Fibroblast of mammary gland (primary cell): ENCODE results near the gene NECAB2.

Experiments
- DNase-seq: peaks from one replicate; pipeline ENCODE4 v3.0.0-alpha.2; 2010; ENCODE audit warnings: low read depth
- H3K4me3 ChIP-seq: 2 replicates; pipeline ENCODE4 v1.5.1; 2011; ENCODE audit warnings: low read depth, mild to moderate bottlenecking, low read length, moderate library complexity; ENCODE audit not compliant: control insufficient read depth
- CTCF ChIP-seq: conservative IDR thresholded peaks from 2 replicates; pipeline ENCODE4 v1.5.1; 2011; ENCODE audit warnings: low read depth, low read length, inconsistent platforms; ENCODE audit not compliant: control insufficient read depth, insufficient read depth

NECAB2 gene

GRCh38 chr16:84033251-84034195, 65.5 kb downstream of the NECAB2 start:
- no peak for TF ChIP-seq CTCF
- no peak overlapping the region for H3K4me3 ChIP-seq
- no peak for DNase-seq

- DNase-seq: no peak
- no peak overlapping the region for H3K4me3 ChIP-seq
- TF ChIP-seq CTCF: no peak
Measured at GRCh38 chr16:84034516-84034915, 66.5 kb downstream of the NECAB2 start.

- H3K4me3 ChIP-seq: no peak overlapping the region
- TF ChIP-seq CTCF: no peak
- DNase-seq: no peak
Measured at GRCh38 chr16:84036131-84036530, 68.1 kb downstream of the NECAB2 start.

GRCh38 chr16:84036982-84037425, 69.0 kb downstream of the NECAB2 start:
- TF ChIP-seq CTCF: no peak
- no peak for DNase-seq
- H3K4me3 ChIP-seq: no peak overlapping the region

- no peak overlapping the region for H3K4me3 ChIP-seq
- DNase-seq: no peak
- TF ChIP-seq CTCF: no peak
Measured at GRCh38 chr16:84038469-84038868, 70.4 kb downstream of the NECAB2 start.

- no peak for TF ChIP-seq CTCF
- no peak overlapping the region for H3K4me3 ChIP-seq
- no peak for DNase-seq
Measured at GRCh38 chr16:84039696-84040095, 71.7 kb downstream of the NECAB2 start.
